HUES64 (cell line): ENCODE measurements around the gene EPHB1.

Source experiments
- H3K27ac ChIP-seq: 2 replicates; pipeline ENCODE4 v1.7.0; 2013; ENCODE audit warnings: low read depth, low read length, inconsistent platforms
- H3K27me3 ChIP-seq: 2 replicates; pipeline ENCODE4 v1.6.1; 2013; ENCODE audit warnings: mild to moderate bottlenecking, low read length; ENCODE audit not compliant: insufficient read depth
- H3K36me3 ChIP-seq: 2 replicates; pipeline ENCODE4 v1.6.1; 2013; ENCODE audit warnings: mild to moderate bottlenecking, low read length; ENCODE audit not compliant: insufficient read depth
- H3K4me1 ChIP-seq: 2 replicates; pipeline ENCODE4 v1.6.1; 2013; ENCODE audit warnings: mild to moderate bottlenecking, low read length, moderate library complexity; ENCODE audit not compliant: insufficient read depth
- H3K4me3 ChIP-seq: 2 replicates; pipeline ENCODE4 v1.5.1; 2013; ENCODE audit warnings: mild to moderate bottlenecking, low read length, moderate library complexity
- H3K9ac ChIP-seq: 2 replicates; pipeline ENCODE4 v1.6.1; 2013; ENCODE audit warnings: mild to moderate bottlenecking, low read depth, low read length
- H3K9me3 ChIP-seq: 2 replicates; pipeline ENCODE4 v1.6.1; 2013; ENCODE audit warnings: low read depth, low read length; ENCODE audit not compliant: insufficient read depth
- WGBS: fragments of 150-250, 120-280 bp; methylation state at CpG from one replicate; pipeline ENCODE4 v1.1.7; 2013; ENCODE audit warnings: missing lambda C conversion rate; 5-methylcytosine and 5-hydroxymethylcytosine counted together

EPHB1 gene

GRCh38 chr3:134852132-134852531, 57.1 kb downstream of the EPHB1 start:
- H3K4me1 ChIP-seq: peaks cover under 1% of the 10 kb centered on the region; the same call in 1 of the 2 replicates
- H3K4me3 ChIP-seq: no peak overlapping the region
- H3K9me3 ChIP-seq: no peaks in the 10 kb centered on the region
- no peak overlapping the region for H3K9ac ChIP-seq
- H3K27me3 ChIP-seq: no peaks in the 10 kb centered on the region
- H3K27ac ChIP-seq: no peak overlapping the region
- WGBS: 96% methylated on average over 3 of the region's 4 CpGs
- H3K36me3 ChIP-seq: no peaks in the 10 kb centered on the region

DNA sequence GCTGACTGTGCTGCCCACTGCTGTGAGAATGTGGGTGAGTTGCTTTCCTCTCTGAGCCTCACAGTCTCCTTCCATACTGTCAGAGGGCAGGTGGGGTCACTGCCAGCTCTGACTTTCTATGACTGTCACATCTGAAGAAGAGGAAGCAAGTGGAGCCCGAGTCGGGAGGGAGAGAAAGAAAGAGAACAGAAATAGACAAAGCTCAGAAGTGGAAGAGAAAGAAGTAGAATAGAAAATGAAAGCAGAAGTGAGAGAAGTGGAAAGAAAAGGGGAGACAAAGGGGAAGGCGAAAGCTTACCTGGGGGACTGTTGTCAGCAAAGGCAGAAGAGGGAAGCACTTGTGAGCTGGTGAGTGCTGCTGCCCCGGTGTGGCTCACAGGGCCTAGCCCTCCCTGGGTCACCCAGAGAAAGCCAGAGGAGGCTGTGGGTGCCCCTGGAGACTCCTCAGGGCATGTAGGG, 57.9 kb downstream of the EPHB1 start:
- Histone ChIP-seq H3K4me3 (no peak overlapping the region), H3K9ac (no peak overlapping the region), H3K27me3 (no peaks in the 10 kb centered on the region), H3K9me3 (no peaks in the 10 kb centered on the region), H3K4me1 (no peaks in the 10 kb centered on the region), H3K27ac (no peak overlapping the region), H3K36me3 (no peaks in the 10 kb centered on the region)
- WGBS: 92% methylated on average over 4 of the region's 4 CpGs

DNA sequence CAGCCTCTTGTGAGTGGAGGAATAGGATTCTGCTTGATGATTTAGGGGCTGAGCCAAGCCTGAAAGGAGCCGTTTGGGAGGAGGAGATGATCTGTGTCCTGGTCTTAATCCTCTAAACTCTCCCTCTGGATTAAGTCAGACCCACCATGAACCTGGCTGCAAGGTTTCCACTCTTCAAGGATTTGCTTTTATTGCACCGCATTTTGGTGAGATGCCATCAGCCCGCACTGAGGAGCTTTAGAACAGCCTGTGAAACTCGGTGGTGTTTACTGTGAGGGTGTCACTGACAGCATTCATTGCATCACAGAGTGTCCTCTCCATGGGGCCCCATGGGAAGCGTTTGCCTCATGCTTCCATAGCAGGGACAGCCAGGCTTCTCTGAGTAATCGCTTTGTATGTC, 59.2 kb downstream of the EPHB1 start:
- WGBS: 84% methylated on average over 6 of the region's 6 CpGs
- Histone ChIP-seq H3K9me3 (no peaks in the 10 kb centered on the region), H3K4me3 (no peak overlapping the region), H3K9ac (no peak overlapping the region), H3K27me3 (no peaks in the 10 kb centered on the region), H3K27ac (no peak overlapping the region), H3K4me1 (no peaks in the 10 kb centered on the region), H3K36me3 (no peaks in the 10 kb centered on the region)

DNA sequence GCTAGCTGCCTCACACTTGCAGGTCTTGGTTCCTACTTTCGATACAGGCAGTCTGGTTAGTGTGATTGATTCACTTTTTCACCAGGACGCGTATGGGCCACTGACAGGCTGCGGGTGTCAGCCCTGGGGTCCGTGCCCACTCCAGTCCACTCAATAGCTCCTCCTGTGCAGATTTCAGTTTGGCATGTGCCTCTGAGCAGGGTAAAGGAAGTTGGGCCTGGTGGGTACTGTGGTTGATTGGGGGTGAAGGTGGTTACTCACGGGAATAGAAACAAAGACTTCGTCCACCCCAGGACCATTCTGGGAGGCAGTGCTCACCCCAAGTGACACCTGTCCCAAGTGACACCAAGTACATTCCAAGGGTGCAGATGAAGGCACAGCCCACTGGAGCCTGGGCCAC, 62.3 kb downstream of the EPHB1 start:
- no peaks in the 10 kb centered on the region for H3K27me3 ChIP-seq
- no peak overlapping the region for H3K4me3 ChIP-seq
- WGBS: 98% methylated on average over 7 of the region's 7 CpGs
- H3K36me3 ChIP-seq: no peaks in the 10 kb centered on the region
- no peak overlapping the region for H3K9ac ChIP-seq
- no peaks in the 10 kb centered on the region for H3K4me1 ChIP-seq
- H3K27ac ChIP-seq: no peak overlapping the region
- H3K9me3 ChIP-seq: no peaks in the 10 kb centered on the region

GRCh38 chr3:134857776-134858362, 62.8 kb downstream of the EPHB1 start:
- no peaks in the 10 kb centered on the region for H3K9me3 ChIP-seq
- no peak overlapping the region for H3K9ac ChIP-seq
- no peak overlapping the region for H3K27ac ChIP-seq

DNA sequence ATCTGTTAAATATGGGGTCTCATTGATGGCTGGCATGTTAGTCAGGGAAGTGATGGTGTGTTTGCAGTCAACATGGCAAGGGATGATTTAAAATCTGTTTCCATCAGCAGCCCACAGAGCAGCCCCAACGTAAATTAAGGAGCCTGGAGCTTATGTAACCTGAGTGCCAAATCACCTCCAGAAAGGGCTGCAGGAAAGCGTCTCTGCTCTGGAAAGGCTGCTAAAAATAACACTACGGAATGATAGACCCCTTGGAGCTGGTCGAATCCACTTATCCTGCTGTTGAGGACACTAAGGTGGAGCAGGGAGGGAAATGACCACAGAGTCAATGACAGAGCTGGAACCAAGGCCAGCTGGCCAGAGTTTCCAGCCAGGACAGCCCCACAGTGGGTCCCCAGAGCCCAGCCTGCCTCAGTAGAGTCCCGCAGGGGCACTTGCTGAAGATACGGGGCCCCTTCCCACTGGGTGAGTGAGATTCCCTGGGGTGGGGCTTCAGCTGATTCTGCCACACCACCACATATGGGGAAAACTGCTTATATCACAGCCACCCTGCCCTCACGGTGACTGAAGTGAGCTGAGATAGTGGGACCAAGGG, 63.5 kb downstream of the EPHB1 start:
- H3K4me3 ChIP-seq: no peak overlapping the region
- 73% methylated on average over 6 of the region's 7 CpGs for WGBS
- no peaks in the 10 kb centered on the region for H3K36me3 ChIP-seq

More at GRCh38 chr3:134857776-134858362, 62.8 kb downstream of the EPHB1 start:
- H3K27me3 ChIP-seq: no peaks in the 10 kb centered on the region
- no peak overlapping the region for H3K4me3 ChIP-seq
- no peaks in the 10 kb centered on the region for H3K4me1 ChIP-seq
- no peaks in the 10 kb centered on the region for H3K36me3 ChIP-seq

DNA sequence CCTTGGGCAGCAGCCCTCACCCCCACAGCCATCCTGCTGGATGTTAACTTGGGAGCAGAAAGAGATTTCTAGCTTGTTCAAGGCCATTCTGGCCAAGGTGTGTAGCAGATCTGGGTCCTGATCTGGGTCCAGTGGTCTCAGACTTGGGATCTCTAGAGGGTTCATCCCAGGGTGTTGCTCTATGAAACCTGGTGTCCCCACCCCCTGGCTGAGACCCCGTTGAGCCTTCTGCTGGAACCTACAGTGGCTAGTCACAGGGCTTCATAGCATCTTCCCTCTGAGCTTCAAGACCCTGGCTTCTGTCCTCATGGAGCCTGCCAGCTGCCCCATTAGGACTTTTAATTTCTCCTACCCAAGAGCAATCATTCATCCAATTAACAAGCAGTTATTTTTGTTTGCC, 64.3 kb downstream of the EPHB1 start:
- H3K4me1 ChIP-seq: no peaks in the 10 kb centered on the region
- H3K9me3 ChIP-seq: no peaks in the 10 kb centered on the region
- 87% methylated on average over 1 of the region's 1 CpG for WGBS
- no peak overlapping the region for H3K27ac ChIP-seq
- H3K4me3 ChIP-seq: no peak overlapping the region
- no peaks in the 10 kb centered on the region for H3K27me3 ChIP-seq
- no peaks in the 10 kb centered on the region for H3K36me3 ChIP-seq
- H3K9ac ChIP-seq: no peak overlapping the region

More for the DNA sequence above, 63.5 kb downstream of the EPHB1 start:
- Histone ChIP-seq H3K4me1 (no peaks in the 10 kb centered on the region), H3K9me3 (no peaks in the 10 kb centered on the region), H3K27me3 (no peaks in the 10 kb centered on the region), H3K9ac (no peak overlapping the region), H3K27ac (no peak overlapping the region)

DNA sequence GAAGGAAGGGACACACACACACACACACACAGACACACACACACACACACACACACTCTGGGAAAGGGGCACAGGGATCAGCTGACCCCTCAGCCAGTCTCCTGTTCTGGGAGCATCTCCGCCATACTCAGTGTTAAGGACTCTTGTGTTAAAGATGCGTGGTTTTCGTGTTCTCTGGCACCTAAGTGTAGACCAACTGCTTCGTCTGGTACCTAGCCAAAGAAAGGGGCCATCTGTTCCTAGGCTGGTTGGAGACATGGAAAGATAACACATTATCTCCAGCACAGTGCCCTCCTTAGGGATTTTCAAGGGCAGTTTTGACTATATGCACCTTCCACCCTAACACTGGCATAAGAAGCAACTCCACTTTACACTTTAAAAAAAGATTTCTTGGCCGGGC, 65.1 kb downstream of the EPHB1 start:
- Histone ChIP-seq H3K4me3 (no peak overlapping the region), H3K27ac (no peak overlapping the region), H3K9me3 (no peaks in the 10 kb centered on the region), H3K9ac (no peak overlapping the region), H3K4me1 (no peaks in the 10 kb centered on the region), H3K36me3 (no peaks in the 10 kb centered on the region), H3K27me3 (no peaks in the 10 kb centered on the region)
- 92% methylated on average over 5 of the region's 5 CpGs for WGBS

DNA sequence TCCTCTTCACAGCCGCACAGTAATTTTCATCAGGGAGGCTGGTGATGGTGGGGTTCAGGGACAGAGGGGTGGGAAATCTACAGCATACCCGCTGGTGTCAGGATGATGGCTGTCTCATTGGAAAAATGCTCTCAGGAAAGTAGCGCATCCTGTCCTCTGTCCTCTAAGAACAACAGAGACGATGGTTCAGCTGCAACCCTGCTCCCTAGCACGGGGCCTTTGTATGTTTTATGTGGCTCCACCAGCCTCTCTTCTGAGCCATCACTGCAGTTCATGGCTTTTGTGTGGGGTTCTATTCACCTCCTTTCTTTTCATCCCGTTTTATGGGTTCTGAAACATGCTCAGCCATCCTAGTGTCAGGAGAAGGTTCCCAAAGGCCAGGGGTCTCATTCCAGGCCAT, 68.9 kb downstream of the EPHB1 start:
- no peak overlapping the region for H3K4me3 ChIP-seq
- H3K9ac ChIP-seq: no peak overlapping the region
- H3K36me3 ChIP-seq: no peaks in the 10 kb centered on the region
- H3K27ac ChIP-seq: no peak overlapping the region
- H3K27me3 ChIP-seq: no peaks in the 10 kb centered on the region
- H3K4me1 ChIP-seq: no peaks in the 10 kb centered on the region
- H3K9me3 ChIP-seq: no peaks in the 10 kb centered on the region
- WGBS: 93% methylated on average over 6 of the region's 6 CpGs

- Histone ChIP-seq H3K9me3 (no peaks in the 10 kb centered on the region), H3K27ac (no peak overlapping the region), H3K36me3 (no peaks in the 10 kb centered on the region), H3K4me1 (no peaks in the 10 kb centered on the region), H3K4me3 (no peak overlapping the region), H3K27me3 (no peaks in the 10 kb centered on the region), H3K9ac (no peak overlapping the region)
- WGBS: 86% methylated on average over 4 of the region's 5 CpGs
Observed at GRCh38 chr3:134864636-134865035, 69.6 kb downstream of the EPHB1 start.

GRCh38 chr3:134867277-134867676, 72.2 kb downstream of the EPHB1 start:
- Histone ChIP-seq H3K9ac (no peak overlapping the region), H3K27me3 (no peaks in the 10 kb centered on the region), H3K36me3 (no peaks in the 10 kb centered on the region), H3K4me3 (no peak overlapping the region), H3K27ac (no peak overlapping the region), H3K4me1 (no peaks in the 10 kb centered on the region), H3K9me3 (no peaks in the 10 kb centered on the region)
- 94% methylated on average over 1 of the region's 1 CpG for WGBS
